HG03060 (cell line): ENCODE results near the gene PLSCR3.
"Not testable (repeated sequence)": the region's sequence is repeated elsewhere in the genome, so short reads cannot be mapped to it uniquely, and the experiment has no call there.

Experiments used
- ATAC-seq: cut with Tn5 transposase; IDR thresholded peaks from one replicate; pipeline ENCODE4 v1.9.1; 2021; ENCODE audit warnings: low read depth, moderate number of reproducible peaks; ENCODE audit not compliant: unreplicated experiment

The PLSCR3 gene

GRCh38 chr17:7383742-7384488 is 10.4 kb downstream of the PLSCR3 start:
- ATAC-seq: no peak

GRCh38 chr17:7383371-7383741 is 11.0 kb downstream of the PLSCR3 start:
- ATAC-seq: no peak

GRCh38 chr17:7382901-7383300 is 11.4 kb downstream of the PLSCR3 start:
- no peak for ATAC-seq

- no peak for ATAC-seq
Observed at GRCh38 chr17:7380855-7381683, 13.3 kb downstream of the PLSCR3 start, which contains the start of gene TNK1. Gene TNK1, plus strand, starts transcription at chr17:7381089. Its CDS starts 1,838 bp downstream, at chr17:7382927.

GRCh38 chr17:7380321-7380720 is 14.0 kb downstream of the PLSCR3 start:
- no peak for ATAC-seq

- no peak for ATAC-seq
Observed at GRCh38 chr17:7379134-7379533, 15.2 kb downstream of the PLSCR3 start.

- ATAC-seq: no peak
Observed at GRCh38 chr17:7374353-7374752, 20.0 kb downstream of the PLSCR3 start.

- ATAC-seq: no peak
Observed at GRCh38 chr17:7370853-7371252, 23.5 kb downstream of the PLSCR3 start.

GRCh38 chr17:7369825-7370224 is 24.5 kb downstream of the PLSCR3 start:
- no peak for ATAC-seq

GRCh38 chr17:7368599-7368994 is 25.7 kb downstream of the PLSCR3 start:
- ATAC-seq: not testable (repeated sequence)

GRCh38 chr17:7367918-7368598 is 26.3 kb downstream of the PLSCR3 start:
- ATAC-seq: no peak

- ATAC-seq: no peak
Observed at GRCh38 chr17:7367083-7367482, 27.2 kb downstream of the PLSCR3 start.

- not testable (repeated sequence) for ATAC-seq
Observed at GRCh38 chr17:7365963-7366362, 28.4 kb downstream of the PLSCR3 start.

GRCh38 chr17:7363311-7363710 is 31.0 kb downstream of the PLSCR3 start:
- no peak for ATAC-seq

GRCh38 chr17:7361906-7362305 is 32.4 kb downstream of the PLSCR3 start:
- ATAC-seq: no peak

GRCh38 chr17:7357381-7357780 is 36.9 kb downstream of the PLSCR3 start:
- ATAC-seq: no peak

- no peak for ATAC-seq
Observed at GRCh38 chr17:7356756-7357155, 37.6 kb downstream of the PLSCR3 start.

- no peak for ATAC-seq
Observed at GRCh38 chr17:7356072-7356549, 38.2 kb downstream of the PLSCR3 start.

GRCh38 chr17:7355573-7355972 is 38.8 kb downstream of the PLSCR3 start:
- no peak for ATAC-seq

GRCh38 chr17:7355053-7355452 is 39.3 kb downstream of the PLSCR3 start, which contains the start of gene TMEM95:
Gene TMEM95, plus strand, starts transcription at chr17:7355156. Its CDS starts 49 bp downstream, at chr17:7355205.
- no peak for ATAC-seq
